GM23338 (cell line): ENCODE results near the gene TMIE. TPM values are rescaled to one million over a fixed set of nuclear protein-coding genes. Genes with fewer than 3 reads are reported as not detected.

ENCODE experiments used
- ATAC-seq: fragments of 200-7000 bp; cut with Tn5 transposase; 3 replicates; pipeline ENCODE4 v1.9.1; 2020
- DNase-seq: peaks from one replicate; pipeline ENCODE4 v3.0.0-alpha.2; 2015; ENCODE audit warnings: low spot score
- H2AFZ ChIP-seq: fragments of 200-600 bp; sonication (generic); 2 replicates; pipeline ENCODE4 v1.8.0; 2016; ENCODE audit warnings: antibody characterized with exemption, mild to moderate bottlenecking, moderate library complexity
- H3F3A ChIP-seq: fragments of 200-600 bp; sonication (generic); replicated peaks from 2 replicates; pipeline ENCODE4 v1.8.0; 2017; ENCODE audit warnings: antibody characterized with exemption, mixed run types, low read depth
- H3K27ac ChIP-seq: fragments of 200-600 bp; sonication (generic); 2 replicates; pipeline ENCODE4 v1.6.1; 2016; ENCODE audit warnings: low read depth
- H3K27me3 ChIP-seq: fragments of 200-600 bp; sonication (generic); 2 replicates; pipeline ENCODE4 v1.8.0; 2016; ENCODE audit warnings: mild to moderate bottlenecking, mixed run types, moderate library complexity; ENCODE audit not compliant: insufficient read depth
- H3K36me3 ChIP-seq: fragments of 200-600 bp; sonication (generic); 2 replicates; pipeline ENCODE4 v1.8.0; 2016; ENCODE audit warnings: mild to moderate bottlenecking; ENCODE audit not compliant: insufficient read depth
- H3K4me1 ChIP-seq: fragments of 200-600 bp; sonication (generic); 2 replicates; pipeline ENCODE4 v1.8.0; 2016; ENCODE audit warnings: mild to moderate bottlenecking, moderate library complexity; ENCODE audit not compliant: insufficient read depth
- H3K4me2 ChIP-seq: fragments of 200-600 bp; sonication (generic); 2 replicates; pipeline ENCODE4 v1.7.1; 2017; ENCODE audit warnings: mixed run types
- H3K4me3 ChIP-seq: fragments of 200-600 bp; sonication (generic); 2 replicates; pipeline ENCODE4 v1.6.1; 2016; ENCODE audit warnings: mixed run types
- H3K79me2 ChIP-seq: fragments of 200-600 bp; sonication (generic); replicated peaks from 2 replicates; pipeline ENCODE4 v1.8.0; 2017; ENCODE audit warnings: mild to moderate bottlenecking; ENCODE audit not compliant: insufficient read depth
- H3K9me2 ChIP-seq: fragments of 200-600 bp; sonication (generic); 2 replicates; pipeline ENCODE4 v1.8.0; 2017; ENCODE audit not compliant: insufficient read depth
- H4K20me1 ChIP-seq: fragments of 200-600 bp; sonication (generic); replicated peaks from 2 replicates; pipeline ENCODE4 v1.8.0; 2017; ENCODE audit warnings: mild to moderate bottlenecking; ENCODE audit not compliant: insufficient read depth
- H3K27ac Mint-ChIP-seq: 2 replicates; pipeline ENCODE4 v1.8.0; 2020; ENCODE audit warnings: inconsistent platforms, mild to moderate bottlenecking, moderate library complexity, mixed read lengths
- H3K27me3 Mint-ChIP-seq: 3 replicates; pipeline ENCODE4 v1.8.0; 2022; ENCODE audit warnings: low read depth, mild to moderate bottlenecking, moderate library complexity, mixed read lengths, inconsistent platforms; ENCODE audit not compliant: insufficient read depth, poor library complexity
- H3K36me3 Mint-ChIP-seq: 3 replicates; pipeline ENCODE4 v1.8.0; 2021; ENCODE audit warnings: low read depth, mild to moderate bottlenecking, inconsistent platforms, moderate library complexity, mixed read lengths
- H3K4me1 Mint-ChIP-seq: 3 replicates; pipeline ENCODE4 v1.8.0; 2020; ENCODE audit warnings: mild to moderate bottlenecking, inconsistent platforms, mixed read lengths
- H3K4me3 Mint-ChIP-seq: 3 replicates; pipeline ENCODE4 v1.8.0; 2021; ENCODE audit warnings: moderate library complexity, mild to moderate bottlenecking, inconsistent platforms, mixed read lengths
- H3K9me3 Mint-ChIP-seq: 3 replicates; pipeline ENCODE4 v1.8.0; 2020; ENCODE audit warnings: moderate library complexity, mild to moderate bottlenecking, inconsistent platforms, mixed read lengths
- CREB1 ChIP-seq: fragments of 250-450 bp; sonication (Bioruptor Pico); IDR thresholded peaks from 2 replicates; pipeline ENCODE4 v1.5.0; 2020; ENCODE audit warnings: low read depth, mild to moderate bottlenecking, moderate library complexity
- CTCF ChIP-seq, 2 experiments: fragments of 200-600 bp in 1 of 2; sonication (generic) in 1 of 2; conservative IDR thresholded peaks; 2 replicates each; pipeline versions ENCODE4 v1.5.1 to v1.6.1; 2016 to 2017; ENCODE audit warnings: antibody characterized with exemption in 2 of 2, low read depth in 2 of 2, mild to moderate bottlenecking in 2 of 2, moderate library complexity in 1 of 2
- ETS1 ChIP-seq: IDR thresholded peaks from 2 replicates; pipeline ENCODE4 v1.6.1; 2016; ENCODE audit warnings: antibody characterized with exemption
- EZH2phosphoT487 ChIP-seq: fragments of 200-600 bp; sonication (generic); IDR thresholded peaks from one replicate; pipeline ENCODE4 v1.8.1; 2018; ENCODE audit warnings: antibody characterized with exemption; ENCODE audit not compliant: unreplicated experiment
- JUNB ChIP-seq: IDR thresholded peaks from one replicate; pipeline ENCODE4 v1.6.1; 2016; ENCODE audit warnings: antibody characterized with exemption; ENCODE audit not compliant: unreplicated experiment
- POLR2AphosphoS5 ChIP-seq: IDR thresholded peaks from 2 replicates; pipeline ENCODE4 v1.6.1; 2016; ENCODE audit warnings: antibody characterized with exemption, low read depth
- REST ChIP-seq: IDR thresholded peaks from one replicate; pipeline ENCODE4 v1.6.1; 2018; ENCODE audit warnings: antibody characterized with exemption; ENCODE audit not compliant: unreplicated experiment
- ZNF114 ChIP-seq: fragments of 250-450 bp; sonication (Bioruptor Pico); IDR thresholded peaks from 2 replicates; pipeline ENCODE4 v1.5.0; 2020; ENCODE audit warnings: mild to moderate bottlenecking, moderate library complexity
- ZNF331 ChIP-seq: fragments of 250-450 bp; sonication (Bioruptor Pico); IDR thresholded peaks from 2 replicates; pipeline ENCODE4 v1.5.0; 2020; ENCODE audit warnings: low read depth, mild to moderate bottlenecking, moderate library complexity
- ZNF462 ChIP-seq: fragments of 250-450 bp; sonication (Bioruptor Pico); IDR thresholded peaks from 2 replicates; pipeline ENCODE4 v1.5.0; 2020; ENCODE audit warnings: mild to moderate bottlenecking, moderate library complexity
- polyA plus RNA-seq: library from polyadenylated mRNA; unstranded; fragments of >200 nt; fragmentation: Nextera tagmentation; extraction: Ambion mirVana; gene quantifications from 2 replicates; pipeline ENCODE4 v1.2.1, GENCODE V29; 2016
- total RNA-seq: library from RNA; depleted of rRNA; stranded (reverse); fragments of >200 nt; shearing (Covaris generic); gene quantifications from 2 replicates; pipeline ENCODE4 v1.2.3, GENCODE V29; 2014

TMIE gene
- total and polyA plus RNA-seq, 2 experiments from 2014 or later = 0.84 to 1.2 TPM

GRCh38 chr3:46695962-46696894 lies 5.0 kb upstream of the TMIE start (continued):
- no peak for TF ChIP-seq EZH2phosphoT487
- no peak for TF ChIP-seq REST
- TF ChIP-seq POLR2AphosphoS5 = no peak
- no peak for TF ChIP-seq JUNB
- no peak for TF ChIP-seq ZNF331 (CRISPR knock-in tag)
- no peak for TF ChIP-seq ZNF114

GRCh38 chr3:46699676-46700523 lies 1.3 kb upstream of the TMIE start:
- Histone ChIP-seq H3K4me1 (peaks cover 4% of the 10 kb centered on the region; the same call in 1 of the 2 replicates), H3K27me3 (peaks cover 23% of the 10 kb centered on the region), H3K27ac (no peak overlapping the region), H4K20me1 (no peaks in the 10 kb centered on the region), H3K4me2 (no peak overlapping the region), H3K9me2 (no peaks in the 10 kb centered on the region), H2AFZ (no peak overlapping the region), H3K36me3 (no peaks in the 10 kb centered on the region), H3F3A (no peaks in the 10 kb centered on the region), H3K79me2 (no peaks in the 10 kb centered on the region), H3K4me3 (no peak overlapping the region)
- Mint-ChIP-seq H3K9me3 (no peaks in the 10 kb centered on the region), H3K27ac (no peak overlapping the region), H3K27me3 (peaks cover 22% of the 10 kb centered on the region), H3K4me3 (0 out of 3 replicates have a peak overlapping the region, but pooled peaks have one; percentile 53), H3K4me1 (peaks cover 9% of the 10 kb centered on the region; the same call in 2 of the 3 replicates), H3K36me3 (no peaks in the 10 kb centered on the region)
- no peak for ATAC-seq
- no peak for DNase-seq
- TF ChIP-seq ZNF462 = no peak
- no peak for TF ChIP-seq POLR2AphosphoS5
- no peak for TF ChIP-seq ETS1
- TF ChIP-seq CREB1 (CRISPR knock-in tag) = no peak
- TF ChIP-seq CTCF (conservative IDR thresholded peaks at IDR 0.05; ENCODE audit: low read depth in 2 of 2) = no peak
